Breast epithelium (tissue), 3 donors: ENCODE data around the gene WHRN.

ENCODE experiments used
- POLR2A ChIP-seq: fragments of 450-650 bp; IDR thresholded peaks from one replicate; pipeline ENCODE4 v1.6.1; 2016; ENCODE audit warnings: antibody characterized with exemption, mild to moderate bottlenecking, moderate library complexity
- POLR2AphosphoS5 ChIP-seq, 3 donors: sonication (generic); formaldehyde crosslinking; IDR thresholded peaks; one replicate each; pipeline ENCODE4 v1.6.1; 2017; ENCODE audit warnings: antibody characterized with exemption in 3 of 3
- TF ChIP-seq, protein P1 (sequence below), 3 donors: fragments of 450-650 bp; IDR thresholded peaks; one replicate each; pipeline ENCODE4 v1.5.1; 2016 to 2017; ENCODE audit warnings: antibody characterized with exemption in 3 of 3, mild to moderate bottlenecking in 3 of 3, moderate library complexity in 3 of 3

DNA sequence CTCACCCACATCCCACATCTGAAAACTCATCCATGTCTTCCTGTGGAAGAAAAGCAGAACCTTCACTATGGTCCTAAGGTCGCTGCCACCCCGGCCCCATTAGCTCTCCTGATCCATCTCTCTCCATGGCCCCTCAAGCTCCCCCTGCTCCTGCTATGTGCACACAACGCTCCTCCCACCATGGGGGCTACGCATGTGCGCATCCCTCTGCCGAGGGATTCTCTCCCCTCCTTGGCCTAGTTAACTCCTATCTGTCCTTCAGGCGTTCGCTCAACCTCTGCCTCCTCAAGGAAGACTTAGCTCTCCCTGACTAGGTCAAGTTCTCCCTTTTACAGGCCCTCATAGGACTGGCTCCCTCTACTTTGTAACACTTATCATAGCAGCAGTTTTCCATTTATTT lies 127.3 kb downstream of the WHRN start:
- TF ChIP-seq POLR2A, result no peak
- TF ChIP-seq, protein P1, sequence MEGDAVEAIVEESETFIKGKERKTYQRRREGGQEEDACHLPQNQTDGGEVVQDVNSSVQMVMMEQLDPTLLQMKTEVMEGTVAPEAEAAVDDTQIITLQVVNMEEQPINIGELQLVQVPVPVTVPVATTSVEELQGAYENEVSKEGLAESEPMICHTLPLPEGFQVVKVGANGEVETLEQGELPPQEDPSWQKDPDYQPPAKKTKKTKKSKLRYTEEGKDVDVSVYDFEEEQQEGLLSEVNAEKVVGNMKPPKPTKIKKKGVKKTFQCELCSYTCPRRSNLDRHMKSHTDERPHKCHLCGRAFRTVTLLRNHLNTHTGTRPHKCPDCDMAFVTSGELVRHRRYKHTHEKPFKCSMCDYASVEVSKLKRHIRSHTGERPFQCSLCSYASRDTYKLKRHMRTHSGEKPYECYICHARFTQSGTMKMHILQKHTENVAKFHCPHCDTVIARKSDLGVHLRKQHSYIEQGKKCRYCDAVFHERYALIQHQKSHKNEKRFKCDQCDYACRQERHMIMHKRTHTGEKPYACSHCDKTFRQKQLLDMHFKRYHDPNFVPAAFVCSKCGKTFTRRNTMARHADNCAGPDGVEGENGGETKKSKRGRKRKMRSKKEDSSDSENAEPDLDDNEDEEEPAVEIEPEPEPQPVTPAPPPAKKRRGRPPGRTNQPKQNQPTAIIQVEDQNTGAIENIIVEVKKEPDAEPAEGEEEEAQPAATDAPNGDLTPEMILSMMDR (IDR thresholded peaks at IDR 0.05), result no peak
- TF ChIP-seq POLR2AphosphoS5 (IDR thresholded peaks at IDR 0.05), result no peak
